GM19035 (cell line): ENCODE measurements around the gene INPP5A.
"Not testable (repeated sequence)": the region's sequence is repeated elsewhere in the genome, so short reads cannot be mapped to it uniquely, and the experiment has no call there.

Experiments used
- ATAC-seq: cut with Tn5 transposase; IDR thresholded peaks from one replicate; pipeline ENCODE4 v1.9.1; 2021; ENCODE audit not compliant: unreplicated experiment

INPP5A gene

GRCh38 chr10:132593389-132593788 is 55.8 kb downstream of the INPP5A start:
- ATAC-seq: peak; percentile 78

GRCh38 chr10:132593900-132594876 is 56.6 kb downstream of the INPP5A start:
- peak; percentile 75 for ATAC-seq

GRCh38 chr10:132595021-132595420 is 57.4 kb downstream of the INPP5A start:
- no peak for ATAC-seq

GRCh38 chr10:132595854-132596253 is 58.3 kb downstream of the INPP5A start:
- ATAC-seq: no peak

GRCh38 chr10:132596742-132597279 is 59.2 kb downstream of the INPP5A start:
- ATAC-seq: no peak

- ATAC-seq: no peak
Measured at GRCh38 chr10:132597654-132598053, 60.1 kb downstream of the INPP5A start.

GRCh38 chr10:132599023-132599618 is 61.5 kb downstream of the INPP5A start:
- not testable (repeated sequence) for ATAC-seq

- no peak for ATAC-seq
Measured at GRCh38 chr10:132599732-132600131, 62.1 kb downstream of the INPP5A start.

- ATAC-seq: no peak
Measured at GRCh38 chr10:132600416-132600815, 62.8 kb downstream of the INPP5A start.

- ATAC-seq: no peak
Measured at GRCh38 chr10:132601567-132601966, 64.0 kb downstream of the INPP5A start.

GRCh38 chr10:132602614-132603013 is 65.0 kb downstream of the INPP5A start:
- ATAC-seq: no peak

- no peak for ATAC-seq
Measured at GRCh38 chr10:132603851-132604533, 66.4 kb downstream of the INPP5A start.

GRCh38 chr10:132604686-132605085 is 67.1 kb downstream of the INPP5A start:
- no peak for ATAC-seq

- no peak for ATAC-seq
Measured at GRCh38 chr10:132605390-132605789, 67.8 kb downstream of the INPP5A start.

GRCh38 chr10:132606031-132606491 is 68.5 kb downstream of the INPP5A start:
- no peak for ATAC-seq

GRCh38 chr10:132606536-132607316 is 69.1 kb downstream of the INPP5A start:
- no peak for ATAC-seq

GRCh38 chr10:132607491-132607890 is 69.9 kb downstream of the INPP5A start:
- ATAC-seq: no peak

GRCh38 chr10:132607961-132608495 is 70.4 kb downstream of the INPP5A start:
- ATAC-seq: no peak

- no peak for ATAC-seq
Measured at GRCh38 chr10:132608511-132609195, 71.1 kb downstream of the INPP5A start.

GRCh38 chr10:132609211-132609610 is 71.6 kb downstream of the INPP5A start:
- no peak for ATAC-seq
